Lower lobe of right lung (tissue), 2 donors: ENCODE results near the gene GPX4. TPM values are rescaled to one million over a fixed set of nuclear protein-coding genes. Genes with fewer than 3 reads are reported as not detected.

Experiments
- ATAC-seq, 2 donors: fragments of 200-7000 bp; cut with Tn5 transposase; one replicate each; pipeline ENCODE4 v1.9.1; 2020 to 2022; ENCODE audit warnings: mild to moderate bottlenecking in 2 of 2, moderate library complexity in 2 of 2
- DNase-seq: peaks from one replicate; pipeline ENCODE4 v3.0.0-alpha.2; 2020
- H3K27ac ChIP-seq: fragments of 200-600 bp; one replicate; pipeline ENCODE4 v1.8.0; 2022
- H3K27me3 ChIP-seq: fragments of 200-600 bp; one replicate; pipeline ENCODE4 v1.8.0; 2022; ENCODE audit warnings: low read depth
- H3K36me3 ChIP-seq: fragments of 200-600 bp; one replicate; pipeline ENCODE4 v1.8.0; 2022; ENCODE audit warnings: mild to moderate bottlenecking
- H3K4me1 ChIP-seq: fragments of 200-600 bp; one replicate; pipeline ENCODE4 v1.8.0; 2022
- H3K4me3 ChIP-seq: fragments of 200-600 bp; one replicate; pipeline ENCODE4 v1.8.0; 2022; ENCODE audit warnings: mild to moderate bottlenecking
- H3K9me3 ChIP-seq: fragments of 200-600 bp; one replicate; pipeline ENCODE4 v1.8.0; 2022
- CTCF ChIP-seq: fragments of 200-600 bp; IDR thresholded peaks from one replicate; pipeline ENCODE4 v1.8.0; 2022; ENCODE audit warnings: antibody characterized with exemption, mild to moderate bottlenecking
- intact Hi-C: fragments of 100-400 bp; cut with DNase I; formaldehyde crosslinking; loops from one replicate; pipeline ENCODE4 v1.11.0; 2022
- total RNA-seq: library from RNA; stranded (reverse); fragmentation: NEBNext Ultra II Directional; extraction: Animal tissue kit (Norgen Biotek cat#: 25700); gene quantifications from one replicate; pipeline ENCODE4 v1.2.1, GENCODE V29; 2021
- donor health status: DM: no; HTN: yes; CAD: no; lungs with severe emphysema.

The GPX4 gene
- total RNA-seq, 1 donor from 2014 or later = 378 TPM

- Histone ChIP-seq H3K9me3 (peaks cover 20% of the 10 kb centered on the region), H3K36me3 (peaks cover 6% of the 10 kb centered on the region), H3K4me1 (no peaks in the 10 kb centered on the region), H3K27me3 (no peaks in the 10 kb centered on the region), H3K4me3 (no peak overlapping the region), H3K27ac (no peak overlapping the region)
- no peak for TF ChIP-seq CTCF
- no peak for DNase-seq
- ATAC-seq = no peak
- intact Hi-C loops = no loop called here
Observed at GRCh38 chr19:1058112-1058511, 45.7 kb upstream of the GPX4 start.

GRCh38 chr19:1060689-1061088 is 43.1 kb upstream of the GPX4 start:
- ATAC-seq = no peak
- Histone ChIP-seq H3K4me3 (no peak overlapping the region), H3K9me3 (peaks cover 20% of the 10 kb centered on the region), H3K27me3 (no peaks in the 10 kb centered on the region), H3K36me3 (no peaks in the 10 kb centered on the region), H3K27ac (no peak overlapping the region), H3K4me1 (peaks cover 13% of the 10 kb centered on the region)
- DNase-seq = no peak
- TF ChIP-seq CTCF = no peak
- intact Hi-C loops = no loop called here

- DNase-seq = peak; percentile 50
- H3K36me3 ChIP-seq = no peaks in the 10 kb centered on the region
- intact Hi-C loops = no loop called here
Observed at GRCh38 chr19:1061987-1062386, 41.8 kb upstream of the GPX4 start.

GRCh38 chr19:1062387-1063029 is 41.3 kb upstream of the GPX4 start:
- no peaks in the 10 kb centered on the region for H3K27me3 ChIP-seq
- H3K4me1 ChIP-seq = peaks cover 31% of the 10 kb centered on the region
- peaks cover 8% of the 10 kb centered on the region for H3K9me3 ChIP-seq
- no peaks in the 10 kb centered on the region for H3K36me3 ChIP-seq
- intact Hi-C loops = no loop called here
- TF ChIP-seq CTCF = no peak
- H3K4me3 ChIP-seq = no peak overlapping the region
- ATAC-seq (no peak), DNase-seq (peak; percentile 56)
- no peak overlapping the region for H3K27ac ChIP-seq

More at GRCh38 chr19:1061987-1062386, 41.8 kb upstream of the GPX4 start:
- H3K9me3 ChIP-seq = peaks cover 13% of the 10 kb centered on the region
- no peak overlapping the region for H3K27ac ChIP-seq
- H3K4me1 ChIP-seq = peaks cover 26% of the 10 kb centered on the region
- no peak overlapping the region for H3K4me3 ChIP-seq
- H3K27me3 ChIP-seq = no peaks in the 10 kb centered on the region
- no peak for TF ChIP-seq CTCF
- no peak for ATAC-seq

- peaks cover 3% of the 10 kb centered on the region for H3K9me3 ChIP-seq
- H3K27ac ChIP-seq = no peak overlapping the region
- peaks cover 37% of the 10 kb centered on the region for H3K4me1 ChIP-seq
- intact Hi-C loops = no loop called here
- no peak for TF ChIP-seq CTCF
- H3K36me3 ChIP-seq = no peaks in the 10 kb centered on the region
- DNase-seq (peak; percentile 63), ATAC-seq (no peak)
- no peak overlapping the region for H3K4me3 ChIP-seq
- no peaks in the 10 kb centered on the region for H3K27me3 ChIP-seq
Observed at GRCh38 chr19:1063030-1063908, 40.5 kb upstream of the GPX4 start.
